ENCODE data around the gene CCDC141.

Gene CCDC141

DNA sequence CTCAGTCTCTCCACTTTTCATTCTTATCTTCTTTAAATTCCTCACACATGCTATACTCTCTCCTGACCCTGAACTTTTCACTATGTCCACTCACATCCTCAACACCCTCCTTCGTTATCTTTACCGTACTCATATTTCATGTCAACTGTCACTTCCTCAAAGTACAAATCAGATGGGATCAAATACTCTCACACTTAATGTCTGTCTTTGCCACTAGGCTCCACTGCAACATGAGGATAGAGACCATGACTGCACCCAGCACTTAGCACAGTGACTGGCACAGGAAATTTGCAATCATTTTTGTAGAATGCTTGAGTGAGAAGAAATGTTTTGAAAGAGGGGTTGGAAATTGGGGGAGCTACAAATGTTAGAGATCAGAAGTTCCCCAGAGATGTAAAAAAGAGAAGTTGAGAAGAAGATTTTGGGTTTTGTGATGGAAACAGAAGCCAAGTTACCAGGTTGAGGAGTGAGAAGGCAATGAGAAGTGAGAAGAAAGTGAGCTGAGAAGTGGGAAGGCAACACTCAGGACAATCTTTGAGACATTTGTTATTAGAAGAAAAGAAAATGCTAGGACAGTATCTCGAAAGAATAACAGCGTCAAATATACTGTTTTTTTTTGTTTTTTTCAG lies 87.0 kb downstream of the CCDC141 start:
- no peak for DNase-seq

DNA sequence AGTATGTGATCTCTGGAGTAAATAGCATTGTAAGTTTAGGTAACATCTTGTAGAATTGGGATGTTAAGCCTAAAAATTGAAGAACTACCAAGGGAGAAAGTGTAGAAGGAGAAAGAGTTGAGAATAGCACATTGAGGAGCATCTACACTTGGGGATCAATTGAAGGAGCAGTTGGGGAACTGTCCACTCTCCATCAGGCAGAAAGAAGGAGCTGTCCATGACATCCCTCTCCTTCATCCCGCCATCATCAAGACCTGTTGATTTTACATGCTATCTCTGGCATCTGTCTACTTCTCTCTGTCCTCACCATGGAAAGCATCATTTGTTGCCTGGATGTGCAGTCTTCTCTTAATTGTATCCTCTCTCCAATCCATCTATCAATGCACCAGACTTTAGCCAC lies 87.8 kb downstream of the CCDC141 start:
- DNase-seq: no peak

DNA sequence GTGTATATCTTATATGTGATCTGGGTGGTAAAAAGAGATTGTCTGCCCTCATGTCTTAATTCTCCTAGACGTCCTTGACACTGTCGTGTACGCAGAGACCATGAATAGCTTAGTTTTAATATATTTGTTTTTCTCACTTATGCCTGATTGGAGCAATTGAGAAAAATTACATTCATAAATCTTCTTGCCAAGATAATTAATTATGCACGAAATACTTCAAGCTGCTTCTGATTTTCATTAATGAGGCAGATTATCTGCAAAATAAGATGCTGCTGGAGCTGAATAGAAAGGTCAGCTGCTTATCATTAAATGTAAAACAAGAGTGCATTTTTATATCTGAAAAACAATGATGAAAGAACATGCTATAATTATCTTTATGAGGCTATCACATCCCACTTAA lies 95.9 kb downstream of the CCDC141 start:
- DNase-seq: no peak

DNA sequence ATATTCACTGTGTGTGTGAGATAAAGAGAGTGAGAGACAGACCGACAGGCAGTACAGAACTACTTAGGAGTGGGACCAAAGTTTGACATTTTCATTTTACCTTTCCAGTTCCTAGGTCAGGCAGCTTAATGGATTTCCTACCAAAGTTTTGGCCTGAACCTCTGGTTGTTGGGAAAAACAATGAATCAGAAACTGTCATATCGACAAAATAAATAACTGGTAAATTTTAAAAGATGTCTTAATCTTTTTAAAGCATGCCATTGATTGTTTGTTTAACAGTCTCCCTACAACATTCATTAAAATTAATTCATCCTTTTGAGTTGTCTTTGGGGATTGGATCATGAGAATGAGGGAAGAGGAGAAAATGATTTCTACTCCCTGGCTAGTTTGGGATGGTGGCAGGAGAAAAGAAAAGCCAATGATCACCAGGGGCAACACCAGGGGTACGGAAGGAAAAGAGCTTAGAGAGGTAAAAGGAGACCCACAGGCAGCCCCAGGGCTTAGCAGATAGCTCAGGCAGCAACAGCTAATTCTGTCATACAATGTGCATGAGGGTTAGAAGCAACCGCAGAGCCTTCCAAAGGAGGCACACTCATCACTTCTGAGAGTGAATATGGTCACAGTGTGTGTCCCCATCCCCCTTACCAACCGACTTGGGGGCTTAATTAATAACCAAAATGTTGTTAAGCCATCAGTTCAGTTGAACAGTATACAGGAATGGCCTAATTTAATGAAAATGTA lies 98.5 kb downstream of the CCDC141 start:
- DNase-seq: no peak

DNA sequence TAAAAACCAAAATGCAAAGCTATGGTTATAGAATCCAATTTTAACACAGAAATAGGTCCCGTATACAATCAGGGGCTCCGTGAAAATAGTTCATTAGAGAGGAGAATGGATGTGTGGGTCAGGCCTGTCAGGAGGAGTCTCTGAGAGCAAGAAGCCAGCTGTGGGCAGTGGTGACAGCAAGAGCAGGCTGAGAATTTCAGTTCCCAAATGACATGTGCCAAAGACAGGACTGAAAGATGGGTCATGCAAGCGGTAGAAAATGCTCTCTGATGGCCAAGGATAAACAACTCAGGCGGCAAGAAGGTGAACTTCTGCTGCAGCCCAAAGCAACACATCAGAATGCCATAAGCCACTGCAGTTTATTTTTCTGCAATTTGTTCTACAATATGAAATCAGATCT lies 100.4 kb downstream of the CCDC141 start:
- DNase-seq: no peak

DNA sequence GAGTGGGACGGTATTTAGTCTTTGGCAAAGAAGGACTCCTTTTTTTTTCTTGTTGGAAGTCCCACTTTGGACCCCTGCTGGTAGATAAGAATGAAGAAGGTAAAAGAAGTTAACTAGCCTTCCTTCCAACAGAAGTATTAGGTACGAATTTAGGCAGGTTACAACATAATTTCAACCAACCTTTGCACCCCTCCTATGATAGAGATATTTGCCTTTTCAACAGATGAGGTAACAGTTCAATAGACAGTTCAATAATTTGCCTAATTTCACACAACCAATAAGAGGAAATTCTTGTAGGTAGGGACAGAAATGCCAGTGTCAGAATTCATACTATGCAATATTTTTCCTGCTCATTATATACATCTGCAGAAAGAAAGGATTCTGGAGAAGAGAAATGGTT lies 100.8 kb downstream of the CCDC141 start:
- no peak for DNase-seq

DNA sequence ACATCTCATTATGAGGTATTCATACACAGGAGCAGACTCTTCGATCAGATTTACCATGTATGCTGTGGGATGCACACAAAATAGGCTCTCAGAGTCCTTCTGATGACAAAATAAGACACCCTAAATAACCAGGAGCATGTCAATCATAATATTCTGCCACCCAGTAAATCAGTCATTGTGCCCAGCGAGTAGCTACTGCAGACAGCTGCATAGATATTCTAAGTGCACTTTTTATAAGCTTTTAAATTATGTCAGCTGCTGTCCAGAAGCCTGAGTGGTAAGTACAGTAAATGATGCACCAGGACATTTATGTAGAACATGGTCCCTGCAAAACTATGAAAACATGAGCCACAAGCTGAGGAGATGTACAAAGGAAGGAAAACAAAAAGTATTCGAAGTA lies 102.9 kb downstream of the CCDC141 start:
- DNase-seq: no peak

DNA sequence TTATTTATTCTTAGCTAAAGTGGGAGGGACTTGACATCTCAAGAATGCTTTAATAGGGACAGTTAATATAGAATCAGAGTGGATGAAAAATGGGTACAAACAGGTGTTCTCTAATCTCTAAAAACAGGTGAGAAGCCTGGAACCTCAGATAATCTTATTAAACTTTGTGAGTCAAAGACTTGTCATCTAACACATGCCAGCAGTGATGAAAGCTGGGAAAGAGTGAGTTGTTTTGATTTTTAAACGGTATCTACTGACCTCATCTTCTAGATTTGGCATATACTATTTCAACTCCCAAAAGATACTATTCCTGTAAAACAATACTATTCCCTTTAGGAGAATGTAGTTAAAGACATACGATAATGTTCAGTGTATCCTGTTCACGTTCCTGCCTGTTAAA lies 103.4 kb downstream of the CCDC141 start:
- no peak for DNase-seq

DNA sequence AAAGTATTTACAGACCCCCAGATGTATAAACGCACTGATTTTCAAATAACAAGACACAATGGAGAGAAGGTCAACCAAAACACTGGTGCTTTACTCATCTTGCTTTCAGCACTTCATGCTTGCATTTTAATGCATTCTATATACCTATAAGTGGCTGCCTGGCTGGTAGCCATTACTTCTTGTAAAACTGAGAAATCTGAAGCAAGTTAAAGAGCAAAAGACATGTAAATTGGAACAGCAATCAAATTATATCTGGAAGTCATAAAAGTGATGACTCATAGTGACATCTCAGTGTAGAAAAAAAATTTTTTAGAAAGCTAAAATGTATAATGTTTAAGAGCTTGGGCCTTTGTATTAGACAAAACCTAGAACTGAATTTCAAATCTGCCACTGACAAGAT lies 106.2 kb downstream of the CCDC141 start:
- DNase-seq: no peak

DNA sequence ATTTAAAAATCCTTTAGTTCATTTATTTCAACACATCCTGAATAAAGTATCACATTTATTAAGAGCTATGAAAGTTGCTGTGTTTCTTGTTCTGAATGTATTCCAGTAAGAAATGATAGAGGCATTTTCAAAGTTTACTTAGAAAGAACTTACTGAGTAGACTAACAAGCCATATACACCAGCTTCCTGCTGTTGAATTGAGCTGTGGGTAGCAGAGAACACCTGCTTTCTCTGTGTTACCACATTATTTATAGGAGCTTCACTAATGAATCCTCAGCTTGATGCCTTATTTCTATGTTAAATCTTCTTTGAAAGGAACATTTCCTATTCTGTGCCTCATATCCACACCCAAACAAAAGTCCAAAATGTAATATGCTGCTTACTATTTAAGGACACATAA lies 115.4 kb downstream of the CCDC141 start:
- no peak for DNase-seq

DNA sequence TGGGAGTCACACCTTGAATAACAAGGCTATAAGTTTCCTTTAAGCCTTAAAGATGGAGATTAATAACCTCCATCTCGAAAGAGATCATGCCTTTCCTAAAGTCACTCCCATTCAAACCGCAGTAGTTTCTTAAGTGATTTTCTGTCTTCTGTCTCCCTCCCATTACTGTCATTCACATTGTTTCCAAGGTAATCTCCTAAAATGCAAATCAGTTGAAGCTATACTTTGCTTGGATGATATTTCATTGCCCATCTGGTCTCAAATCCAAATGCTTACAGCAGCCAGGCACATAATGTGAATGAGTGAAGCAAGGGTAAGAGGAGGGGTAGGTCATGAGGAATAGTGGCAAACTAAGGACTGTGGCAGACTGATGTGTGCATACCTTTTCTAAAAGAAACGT lies 116.4 kb downstream of the CCDC141 start:
- DNase-seq: no peak

DNA sequence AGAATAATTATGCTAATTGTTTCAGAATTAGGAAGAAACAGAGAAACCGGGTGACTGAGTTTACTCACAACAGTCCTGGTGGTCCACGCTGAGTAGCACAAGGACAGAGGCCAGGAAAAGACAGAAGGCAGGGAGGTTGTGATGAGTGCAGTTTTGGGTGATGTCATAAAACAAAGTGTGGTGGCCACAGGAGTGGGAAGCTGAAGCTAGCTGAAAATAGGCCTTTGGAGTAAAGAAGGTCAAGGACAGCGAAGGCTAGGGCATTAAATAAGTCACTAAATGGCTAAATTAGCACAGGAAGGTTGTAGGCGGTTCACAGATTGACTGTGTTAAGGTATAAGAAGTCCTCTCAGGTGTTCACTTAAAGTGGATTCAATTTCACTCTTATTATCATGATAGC lies 121.9 kb downstream of the CCDC141 start:
- DNase-seq: no peak

DNA sequence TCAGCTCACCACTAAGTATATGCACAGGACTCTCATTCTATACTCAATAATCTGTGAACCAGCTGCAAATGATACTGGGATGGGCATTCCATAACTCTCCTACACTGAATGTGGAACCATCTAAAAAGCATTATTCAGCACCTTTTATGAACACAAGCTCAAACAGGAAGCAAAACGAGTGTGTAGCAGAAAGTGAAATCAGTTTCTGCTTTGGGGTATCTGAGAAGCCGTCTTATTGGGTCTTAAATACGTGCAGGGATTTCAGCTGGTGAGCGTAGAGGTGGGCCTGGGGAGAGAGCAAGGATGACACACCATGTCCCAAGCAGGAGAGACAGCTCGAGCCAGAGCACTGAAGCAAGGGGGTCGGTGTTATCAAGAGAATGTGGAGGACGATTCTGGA lies 122.8 kb downstream of the CCDC141 start:
- DNase-seq: no peak

DNA sequence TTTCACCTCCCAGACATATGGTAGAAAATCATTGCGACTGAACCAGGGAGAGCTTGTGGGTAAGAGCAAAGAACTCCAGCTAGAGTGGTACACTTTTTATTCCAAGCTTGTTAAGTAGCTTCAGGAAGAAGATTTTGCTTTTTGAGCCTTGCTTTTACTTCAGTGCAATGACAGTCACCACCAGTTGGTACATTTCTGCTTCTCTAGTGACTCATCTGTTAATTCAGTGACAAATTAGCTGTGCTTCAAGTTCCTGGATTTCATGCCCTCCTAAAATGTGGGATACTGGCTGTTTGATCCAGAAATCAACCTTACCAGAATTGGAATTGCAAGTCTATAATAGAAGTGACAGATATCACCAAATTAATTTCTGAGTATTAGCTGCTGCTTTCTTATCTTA lies 125.1 kb downstream of the CCDC141 start:
- DNase-seq: no peak

DNA sequence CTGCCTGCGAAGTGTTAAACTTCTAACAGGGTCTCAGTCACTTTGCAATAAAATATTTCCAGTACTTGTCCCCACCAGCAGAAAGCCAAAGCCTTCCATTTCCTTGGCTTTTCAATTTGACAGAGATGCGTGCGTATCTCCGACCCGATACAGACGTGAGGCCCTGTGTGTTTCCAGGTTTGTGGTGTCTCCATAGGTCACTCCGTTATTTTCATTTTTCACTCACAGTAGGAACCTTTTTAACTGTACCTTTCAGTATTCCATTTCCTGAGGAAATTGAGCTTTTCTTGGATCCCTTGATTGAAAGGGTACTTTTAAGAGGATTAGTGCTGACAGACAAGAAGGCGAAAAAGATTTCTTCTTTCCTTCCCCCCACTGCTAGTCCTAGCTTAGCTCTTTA lies 126.4 kb downstream of the CCDC141 start:
- no peak for DNase-seq

DNA sequence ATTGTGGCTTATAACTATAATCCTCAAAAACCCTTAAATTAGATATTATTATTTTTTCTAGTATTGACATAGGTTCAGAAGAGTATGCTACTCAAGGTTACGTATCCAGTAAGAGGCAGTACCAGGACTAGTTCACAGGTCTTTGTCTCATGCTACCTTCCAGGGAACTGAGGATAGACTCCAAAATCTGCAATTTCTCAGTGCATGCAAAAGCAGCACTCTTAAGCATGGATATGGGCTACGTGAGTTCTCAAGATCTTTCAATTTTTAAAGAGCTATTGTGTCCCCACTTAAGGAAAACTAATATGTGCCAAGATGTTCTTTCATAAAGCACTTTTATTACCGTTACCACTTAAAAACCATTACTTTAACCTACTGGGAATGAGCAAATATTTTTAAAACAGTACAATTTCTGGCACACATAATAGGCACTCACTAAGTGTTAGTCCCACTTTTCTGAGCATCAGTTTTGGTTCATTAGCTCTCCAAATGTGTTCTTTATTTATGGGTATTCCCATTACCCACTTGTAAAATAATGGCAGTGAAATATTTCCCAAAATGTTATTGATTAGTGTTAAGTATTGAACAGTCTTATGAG lies 128.9 kb downstream of the CCDC141 start:
- no peak for DNase-seq

DNA sequence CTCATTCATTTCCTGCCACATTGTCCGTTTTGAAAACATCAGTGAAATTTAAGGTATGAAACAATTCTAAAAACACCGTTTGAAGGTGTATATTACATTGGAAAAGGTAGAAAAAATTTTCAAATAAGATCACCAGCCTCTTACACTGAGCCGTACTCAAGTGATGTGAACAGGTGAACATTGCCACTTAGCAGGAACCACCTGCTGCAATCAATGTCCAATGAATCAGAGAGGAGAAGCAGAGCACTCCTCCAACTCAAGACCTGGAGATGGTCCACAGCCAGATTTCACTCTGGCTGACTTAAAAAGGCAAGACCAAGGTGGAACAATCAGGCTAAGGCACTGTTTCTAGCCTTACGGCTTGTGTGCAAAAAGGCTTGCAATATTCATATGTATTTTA lies 132.4 kb downstream of the CCDC141 start:
- DNase-seq: no peak

DNA sequence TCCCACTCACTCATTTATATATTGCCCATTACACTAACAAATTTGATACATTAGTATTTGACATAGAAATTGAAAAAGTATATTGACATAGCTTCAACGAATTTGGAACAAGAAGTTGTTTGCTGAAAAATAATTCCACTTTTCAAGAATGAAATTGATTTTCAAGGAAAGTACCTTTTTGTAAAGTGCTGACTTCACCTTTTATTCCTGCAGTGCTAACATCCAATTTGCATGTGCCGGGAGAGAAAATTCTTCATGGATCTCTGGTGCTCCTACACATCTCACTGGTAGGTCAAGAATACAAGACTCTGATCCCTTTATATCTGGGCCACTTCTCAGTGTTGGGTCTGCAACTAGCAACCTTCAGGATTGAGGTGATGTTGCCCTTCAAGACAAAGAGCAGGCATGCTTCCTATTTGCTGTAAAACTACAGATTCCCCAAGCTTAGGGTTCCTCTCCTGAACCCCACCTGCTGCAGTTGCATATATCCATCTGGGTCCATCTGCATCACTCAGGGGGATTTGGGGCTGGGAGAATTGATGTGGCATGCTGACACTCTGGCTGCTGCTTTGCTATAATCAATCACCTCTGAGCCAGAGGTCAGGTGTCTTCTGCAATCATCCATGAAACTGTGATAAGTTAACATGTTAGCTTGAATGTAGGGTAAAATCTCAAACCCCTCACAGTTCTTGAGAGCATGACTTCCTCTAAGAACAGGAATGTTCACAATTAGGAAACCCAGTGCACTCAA lies 134.3 kb downstream of the CCDC141 start:
- no peak for DNase-seq

DNA sequence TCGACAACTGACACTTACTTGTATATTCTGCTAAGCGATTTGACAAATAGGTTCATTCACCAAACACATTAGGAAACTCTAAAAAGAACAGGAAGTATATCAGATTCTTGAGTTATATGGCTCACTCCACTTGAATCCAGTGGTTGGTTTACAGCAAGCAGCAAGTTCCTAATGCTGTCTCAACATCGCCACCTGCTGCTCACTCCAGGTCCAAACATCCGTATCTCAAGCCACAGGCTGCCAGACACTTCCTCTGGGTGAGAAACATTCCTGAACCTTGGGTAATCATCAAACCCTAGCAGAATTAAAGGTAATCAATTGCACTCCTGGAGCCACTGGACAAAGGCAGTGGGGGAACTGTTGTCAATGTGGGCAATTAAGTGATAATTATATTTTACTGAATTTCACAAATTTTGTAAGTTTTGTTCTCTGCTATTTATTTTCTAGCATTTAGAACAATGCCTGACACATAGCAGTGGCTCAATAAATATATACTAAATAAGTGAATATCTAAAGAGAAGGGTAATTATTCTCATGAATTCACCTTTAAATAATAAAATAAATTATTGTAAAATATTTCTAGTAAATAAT lies 135.6 kb downstream of the CCDC141 start:
- peak; percentile 66 to 70 for DNase-seq

DNA sequence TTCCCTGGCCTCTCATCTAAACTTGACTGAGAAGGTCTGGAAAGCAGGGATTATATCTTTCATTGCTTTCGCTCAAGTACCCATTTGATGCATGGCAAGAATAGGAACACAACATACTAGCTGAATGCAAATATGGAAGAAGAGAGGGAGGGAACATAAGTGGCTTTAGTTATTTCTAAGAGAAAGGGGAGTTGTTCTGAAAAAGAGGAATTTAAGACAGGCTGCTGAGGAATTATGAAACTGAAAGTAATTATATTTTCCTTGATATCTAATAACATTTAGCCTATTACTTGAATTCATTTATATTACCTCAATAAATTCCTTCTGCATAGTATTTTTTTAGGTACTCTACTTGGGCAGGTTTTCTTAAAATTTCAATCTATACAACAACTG lies 136.9 kb downstream of the CCDC141 start:
- peak in 1 of 2 experiments; percentile 2 for DNase-seq

DNA sequence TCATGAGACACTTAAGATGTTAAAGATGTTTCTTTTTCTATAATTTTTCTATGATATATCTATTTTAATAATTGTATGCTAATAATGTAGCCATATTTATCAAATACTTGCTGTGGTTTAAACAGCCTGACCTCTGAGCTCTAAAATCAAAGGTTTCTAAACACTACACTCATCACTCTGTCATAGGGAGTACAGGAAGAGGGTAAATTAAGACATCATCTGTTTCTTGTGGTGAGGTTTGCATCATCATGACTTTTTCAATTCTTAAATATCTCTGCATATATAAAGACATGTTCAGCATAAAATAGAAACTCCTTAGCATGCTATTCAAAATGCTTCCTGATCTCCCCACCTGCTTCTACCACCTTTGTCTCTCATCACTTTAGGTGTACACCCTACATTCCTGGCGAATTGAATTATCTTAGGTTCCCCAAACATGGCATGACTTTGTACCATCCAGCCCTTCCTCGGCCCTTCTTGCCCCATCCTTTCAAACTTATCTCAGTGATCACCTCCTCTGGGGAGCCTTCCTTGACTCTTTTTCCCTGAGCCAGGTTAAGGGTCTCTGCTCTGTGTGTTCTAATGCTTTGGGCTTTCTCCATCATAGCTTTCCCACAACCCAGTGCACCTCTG lies 137.4 kb downstream of the CCDC141 start:
- peak in 1 of 2 experiments; percentile 21 for DNase-seq

DNA sequence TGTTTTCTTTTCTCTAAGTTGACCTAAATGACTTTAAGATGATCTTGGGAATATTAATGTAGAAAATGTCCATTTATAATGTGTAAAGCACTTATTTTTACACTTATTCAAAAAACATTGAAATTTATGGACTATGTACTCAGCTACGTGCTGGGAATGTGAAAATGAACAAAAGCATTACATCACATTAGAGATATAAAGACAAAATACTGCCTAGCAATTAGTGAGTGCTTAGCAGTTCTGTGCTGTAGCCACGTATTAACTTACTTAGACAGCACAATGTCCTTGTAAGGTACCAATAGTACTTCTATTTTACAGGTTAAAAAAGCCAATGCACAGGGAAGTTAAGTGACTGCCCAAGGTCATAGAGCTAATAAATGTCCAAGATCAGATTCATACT lies 138.9 kb downstream of the CCDC141 start:
- DNase-seq: no peak

DNA sequence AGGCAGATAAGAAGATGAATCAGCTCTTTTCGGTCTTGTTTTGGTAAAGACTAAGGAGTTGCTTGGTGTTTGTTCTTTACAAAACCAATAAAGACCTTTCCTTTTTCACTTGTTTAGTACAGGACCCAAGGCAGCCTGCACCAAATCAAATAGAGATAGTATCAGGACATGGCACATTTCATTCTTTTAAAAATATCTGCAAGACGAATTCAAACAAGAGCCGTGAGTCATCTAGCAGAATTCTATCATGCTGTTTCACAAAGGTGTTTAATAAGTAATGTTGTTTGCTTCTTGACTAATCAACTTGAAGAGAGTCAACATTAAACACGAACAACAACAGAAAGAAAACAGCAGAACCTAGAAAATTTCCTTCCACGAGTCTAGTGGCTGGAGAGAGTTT lies 139.9 kb downstream of the CCDC141 start:
- no peak for DNase-seq

Data from AML-193 (cell line).